Measurements from ENCODE around the gene CRYGA. TPM values are rescaled to one million over a fixed set of nuclear protein-coding genes. Genes with fewer than 3 reads are reported as not detected.
A peak's percentile ranks its signal among the peaks of the same experiment; 100 is the strongest.

CRYGA gene
- polyA plus RNA-seq, 1 of the 3 experiments (the other 2 are of a cell fraction): not detected

DNA sequence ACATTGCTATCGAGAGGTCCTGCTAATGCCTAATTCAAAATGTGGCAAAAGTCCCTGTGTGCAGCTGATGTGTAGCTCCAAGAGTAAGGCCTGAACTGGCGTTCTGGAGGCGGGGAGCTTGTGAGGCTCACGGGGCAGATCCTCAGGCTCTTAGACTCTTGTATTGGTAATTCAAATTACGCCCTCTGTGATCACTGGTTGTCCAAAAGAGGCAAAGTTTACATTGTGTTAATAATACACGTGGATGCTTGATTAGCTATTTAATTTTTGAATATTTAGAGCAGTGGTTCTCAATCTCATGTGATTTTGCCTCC, 12.4 kb upstream of the CRYGA start (continued):
- no peak for TF ChIP-seq IRF3 (IDR thresholded peaks at IDR 0.05; ENCODE audit: low read depth, low read length)
- TF ChIP-seq TCF12 (IDR thresholded peaks at IDR 0.05): no peak
- no peak for TF ChIP-seq GABPA (IDR thresholded peaks at IDR 0.05; ENCODE audit: low read depth)
- no peak for TF ChIP-seq MAX (IDR thresholded peaks at IDR 0.05; ENCODE audit: low read depth)
- no peak for TF ChIP-seq RFX5 (IDR thresholded peaks at IDR 0.05; ENCODE audit: low read length)
- TF ChIP-seq MXI1 (IDR thresholded peaks at IDR 0.05; ENCODE audit: low read depth, low read length): no peak
- TF ChIP-seq RCOR1 (IDR thresholded peaks at IDR 0.05; ENCODE audit: low read length): no peak
- no peak for TF ChIP-seq YY1 (IDR thresholded peaks at IDR 0.05; ENCODE audit: low read depth)
- TF ChIP-seq, protein P1, sequence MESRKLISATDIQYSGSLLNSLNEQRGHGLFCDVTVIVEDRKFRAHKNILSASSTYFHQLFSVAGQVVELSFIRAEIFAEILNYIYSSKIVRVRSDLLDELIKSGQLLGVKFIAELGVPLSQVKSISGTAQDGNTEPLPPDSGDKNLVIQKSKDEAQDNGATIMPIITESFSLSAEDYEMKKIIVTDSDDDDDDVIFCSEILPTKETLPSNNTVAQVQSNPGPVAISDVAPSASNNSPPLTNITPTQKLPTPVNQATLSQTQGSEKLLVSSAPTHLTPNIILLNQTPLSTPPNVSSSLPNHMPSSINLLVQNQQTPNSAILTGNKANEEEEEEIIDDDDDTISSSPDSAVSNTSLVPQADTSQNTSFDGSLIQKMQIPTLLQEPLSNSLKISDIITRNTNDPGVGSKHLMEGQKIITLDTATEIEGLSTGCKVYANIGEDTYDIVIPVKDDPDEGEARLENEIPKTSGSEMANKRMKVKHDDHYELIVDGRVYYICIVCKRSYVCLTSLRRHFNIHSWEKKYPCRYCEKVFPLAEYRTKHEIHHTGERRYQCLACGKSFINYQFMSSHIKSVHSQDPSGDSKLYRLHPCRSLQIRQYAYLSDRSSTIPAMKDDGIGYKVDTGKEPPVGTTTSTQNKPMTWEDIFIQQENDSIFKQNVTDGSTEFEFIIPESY (IDR thresholded peaks at IDR 0.05; ENCODE audit: borderline replicate concordance, low read depth): no peak
- TF ChIP-seq NFIC (IDR thresholded peaks at IDR 0.05; ENCODE audit: borderline replicate concordance): no peak

DNA sequence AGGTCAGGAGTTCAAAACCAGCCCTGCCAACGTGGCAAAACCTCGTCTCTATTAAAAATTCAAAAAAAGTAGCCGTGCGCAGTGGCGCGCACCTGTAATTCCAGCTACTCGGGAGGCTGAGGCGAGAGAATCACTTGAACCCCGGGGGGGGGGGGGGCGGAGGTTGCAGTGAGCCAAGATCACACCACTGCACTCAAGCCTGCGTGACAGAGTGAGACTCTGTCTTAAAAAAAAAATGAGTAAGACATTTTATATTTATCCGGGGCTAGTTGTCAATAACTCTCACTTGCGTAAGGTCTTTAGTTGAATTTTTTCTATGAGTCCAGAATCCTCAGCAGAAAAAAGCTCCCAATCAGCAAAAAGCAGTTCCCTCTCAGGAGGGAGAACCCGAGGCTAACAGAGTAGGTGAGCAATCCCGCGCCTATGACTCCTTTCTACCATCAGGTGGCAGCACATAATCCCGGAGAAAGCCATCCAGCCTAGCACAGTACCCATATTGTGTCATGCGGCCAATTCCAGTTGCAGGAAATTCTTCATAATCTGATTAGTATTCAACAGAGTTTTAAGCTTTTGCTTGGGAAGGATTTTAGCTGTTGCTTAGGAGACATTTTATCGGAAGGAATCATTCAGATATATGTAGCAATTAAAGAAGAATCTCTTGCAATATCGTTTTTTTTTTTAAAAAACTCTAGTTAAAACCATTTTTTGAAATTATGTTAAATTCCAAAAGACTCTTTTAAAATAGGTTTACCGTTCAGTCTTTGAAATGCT, 11.9 kb upstream of the CRYGA start:
- H3F3A ChIP-seq (replicated peaks; ENCODE audit: insufficient read depth): peaks cover 6% of the 10 kb centered on the region
- H3K4me1 ChIP-seq (ENCODE audit: control insufficient read depth in 1 of 2, insufficient read depth in 2 of 2, low read depth in 1 of 2, low read length in 1 of 2): no peaks in the 10 kb centered on the region; a peak in 2 of 4 replicates
- peak; percentile 85 for DNase-seq
- no peaks in the 10 kb centered on the region for H3K9me2 ChIP-seq
- POLR2A ChIA-PET: interaction anchor here (0.8 kb wide), 1 partner anchor 79 kb away, joined by 5 read pairs; no protein-coding TSS in a partner anchor
- H3K9me3 ChIP-seq: no peaks in the 10 kb centered on the region
- peak overlapping the region; percentile 87; the same call in 1 of the 2 replicates for H2AFZ ChIP-seq (ENCODE audit: low read depth)
- H4K20me1 ChIP-seq (ENCODE audit: insufficient read depth): no peaks in the 10 kb centered on the region
- H3K27ac ChIP-seq (ENCODE audit: low read depth in 2 of 2, low read length in 1 of 2): no peak overlapping the region
- H3K27me3 ChIP-seq (ENCODE audit: insufficient read depth): no peaks in the 10 kb centered on the region
- H3K9ac ChIP-seq: no peak overlapping the region
- no peaks in the 10 kb centered on the region for H3K36me3 ChIP-seq (replicated peaks in 1 of 2; ENCODE audit: control insufficient read depth in 1 of 2, insufficient read depth in 2 of 2, low read length in 1 of 2)
- H3K79me2 ChIP-seq (ENCODE audit: insufficient read depth): no peaks in the 10 kb centered on the region
- no peak overlapping the region for H3K4me2 ChIP-seq
- peak overlapping the region in 1 of 2 experiments; percentile 20; a peak in 1 of 4 replicates for H3K4me3 ChIP-seq (ENCODE audit: low read depth in 2 of 2, low read length in 1 of 2)
- CTCF ChIA-PET: interaction anchor here (0.6 to 4.2 kb wide), 47 partner anchors 9 to 1150 kb away, joined by 3 to 81 read pairs (median 5); partner anchors contain the start of genes C2orf80, CRYGA, IDH1 and PIKFYVE
- WGBS (ENCODE audit: low lambda C conversion rate): 38% methylated on average over 20 of the region's 21 CpGs
- TF ChIP-seq FOXJ3 (CRISPR knock-in tag; IDR thresholded peaks at IDR 0.05) (no peak), MAX (IDR thresholded peaks at IDR 0.05; ENCODE audit: low read depth) (no peak), EP300 (IDR thresholded peaks at IDR 0.05; ENCODE audit: borderline replicate concordance in 1 of 2, low read depth in 1 of 2, low read length in 1 of 2) (no peak), TAF1 (IDR thresholded peaks at IDR 0.05; ENCODE audit: borderline replicate concordance, low read depth, low read length) (no peak), YY1 (IDR thresholded peaks at IDR 0.05; ENCODE audit: low read depth) (no peak), CHD2 (IDR thresholded peaks at IDR 0.05; ENCODE audit: low read length, partially characterized antibody) (peak; percentile 21), TEAD4 (IDR thresholded peaks at IDR 0.05; ENCODE audit: borderline replicate concordance, insufficient read depth) (no peak), MXI1 (IDR thresholded peaks at IDR 0.05; ENCODE audit: low read depth, low read length) (no peak; the same call in 1 of the 2 replicates), FOXM1 (IDR thresholded peaks at IDR 0.05; ENCODE audit: low read depth) (no peak), GATA2 (CRISPR knock-in tag; IDR thresholded peaks at IDR 0.05) (no peak), TCF12 (IDR thresholded peaks at IDR 0.05) (no peak), PBX3 (IDR thresholded peaks at IDR 0.05) (no peak), MEF2A (IDR thresholded peaks at IDR 0.05; ENCODE audit: borderline replicate concordance, low read depth) (no peak), IRF3 (IDR thresholded peaks at IDR 0.05; ENCODE audit: low read depth, low read length) (no peak)
- TF ChIP-seq, protein P2, sequence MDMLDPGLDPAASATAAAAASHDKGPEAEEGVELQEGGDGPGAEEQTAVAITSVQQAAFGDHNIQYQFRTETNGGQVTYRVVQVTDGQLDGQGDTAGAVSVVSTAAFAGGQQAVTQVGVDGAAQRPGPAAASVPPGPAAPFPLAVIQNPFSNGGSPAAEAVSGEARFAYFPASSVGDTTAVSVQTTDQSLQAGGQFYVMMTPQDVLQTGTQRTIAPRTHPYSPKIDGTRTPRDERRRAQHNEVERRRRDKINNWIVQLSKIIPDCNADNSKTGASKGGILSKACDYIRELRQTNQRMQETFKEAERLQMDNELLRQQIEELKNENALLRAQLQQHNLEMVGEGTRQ (IDR thresholded peaks at IDR 0.05; ENCODE audit: borderline replicate concordance, low read depth, low read length): no peak
- TF ChIP-seq, protein P3, sequence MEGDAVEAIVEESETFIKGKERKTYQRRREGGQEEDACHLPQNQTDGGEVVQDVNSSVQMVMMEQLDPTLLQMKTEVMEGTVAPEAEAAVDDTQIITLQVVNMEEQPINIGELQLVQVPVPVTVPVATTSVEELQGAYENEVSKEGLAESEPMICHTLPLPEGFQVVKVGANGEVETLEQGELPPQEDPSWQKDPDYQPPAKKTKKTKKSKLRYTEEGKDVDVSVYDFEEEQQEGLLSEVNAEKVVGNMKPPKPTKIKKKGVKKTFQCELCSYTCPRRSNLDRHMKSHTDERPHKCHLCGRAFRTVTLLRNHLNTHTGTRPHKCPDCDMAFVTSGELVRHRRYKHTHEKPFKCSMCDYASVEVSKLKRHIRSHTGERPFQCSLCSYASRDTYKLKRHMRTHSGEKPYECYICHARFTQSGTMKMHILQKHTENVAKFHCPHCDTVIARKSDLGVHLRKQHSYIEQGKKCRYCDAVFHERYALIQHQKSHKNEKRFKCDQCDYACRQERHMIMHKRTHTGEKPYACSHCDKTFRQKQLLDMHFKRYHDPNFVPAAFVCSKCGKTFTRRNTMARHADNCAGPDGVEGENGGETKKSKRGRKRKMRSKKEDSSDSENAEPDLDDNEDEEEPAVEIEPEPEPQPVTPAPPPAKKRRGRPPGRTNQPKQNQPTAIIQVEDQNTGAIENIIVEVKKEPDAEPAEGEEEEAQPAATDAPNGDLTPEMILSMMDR (IDR thresholded peaks at IDR 0.05): peak; percentile 89
